Stimulated activated CD8-positive, alpha-beta memory T cell treated with anti-CD3 and anti-CD28 coated beads, Interleukin-15, amount 100 ng/mL, for 1 hour (primary cell): ENCODE measurements around the gene ADSS1.
"Not testable (repeated sequence)": the region's sequence is repeated elsewhere in the genome, so short reads cannot be mapped to it uniquely, and the experiment has no call there.

ENCODE experiments used
- DNase-seq: peaks from one replicate; pipeline ENCODE4 v3.0.0-alpha.2; 2020; ENCODE audit warnings: low read depth

Gene ADSS1

GRCh38 chr14:104717646-104718045 lies 6.4 kb upstream of the ADSS1 start:
- no peak for DNase-seq

- DNase-seq: no peak
Observed at GRCh38 chr14:104718147-104718546, 5.9 kb upstream of the ADSS1 start.

- no peak for DNase-seq
Observed at GRCh38 chr14:104718871-104719270, 5.2 kb upstream of the ADSS1 start.

GRCh38 chr14:104719343-104719742 lies 4.7 kb upstream of the ADSS1 start:
- no peak for DNase-seq

GRCh38 chr14:104721505-104722431 lies 2.3 kb upstream of the ADSS1 start:
- no peak for DNase-seq

- no peak for DNase-seq
Observed at GRCh38 chr14:104722938-104723650, 935 bp upstream of the ADSS1 start.

- DNase-seq: no peak
Observed at GRCh38 chr14:104724407-104724980, 465 bp downstream of the ADSS1 start.

- no peak for DNase-seq
Observed at GRCh38 chr14:104724981-104725771, 1.1 kb downstream of the ADSS1 start.

GRCh38 chr14:104725772-104726548 lies 1.9 kb downstream of the ADSS1 start:
- DNase-seq: no peak

- no peak for DNase-seq
Observed at GRCh38 chr14:104726600-104727451, 2.8 kb downstream of the ADSS1 start.

- no peak for DNase-seq
Observed at GRCh38 chr14:104728631-104729030, 4.6 kb downstream of the ADSS1 start.

GRCh38 chr14:104729176-104729834 lies 5.3 kb downstream of the ADSS1 start:
- DNase-seq: not testable (repeated sequence)

GRCh38 chr14:104729835-104730181 lies 5.8 kb downstream of the ADSS1 start:
- no peak for DNase-seq

- no peak for DNase-seq
Observed at GRCh38 chr14:104730487-104730886, 6.5 kb downstream of the ADSS1 start.

GRCh38 chr14:104731320-104732294 lies 7.6 kb downstream of the ADSS1 start:
- no peak for DNase-seq

- no peak for DNase-seq
Observed at GRCh38 chr14:104732355-104732804, 8.4 kb downstream of the ADSS1 start.

- no peak for DNase-seq
Observed at GRCh38 chr14:104732931-104733681, 9.1 kb downstream of the ADSS1 start.
